Peyer's patch (tissue), 4 donors: ENCODE measurements around the gene KCNB1. TPM values are rescaled to one million over a fixed set of nuclear protein-coding genes. Genes with fewer than 3 reads are reported as not detected.
A peak's percentile ranks its signal among the peaks of the same experiment; 100 is the strongest.

ENCODE experiments used
- DNase-seq, 3 donors: peaks; one replicate each; pipeline ENCODE4 v3.0.0-alpha.2; 2017 to 2019
- H3K27ac ChIP-seq, 4 donors: fragments of 200-600 bp; sonication (generic); one replicate each; pipeline ENCODE4 v1.5.1; 2016 to 2019
- H3K27me3 ChIP-seq, 2 donors: fragments of 200-600 bp; sonication (generic); one replicate each; pipeline ENCODE4 v1.5.1; 2019
- H3K36me3 ChIP-seq, 3 donors: fragments of 200-600 bp; sonication (generic); one replicate each; pipeline ENCODE4 v1.5.1; 2016 to 2019
- H3K4me1 ChIP-seq, 4 donors: fragments of 200-600 bp; sonication (generic); one replicate each; pipeline ENCODE4 v1.5.1; 2016 to 2019
- H3K4me3 ChIP-seq, 4 donors: fragments of 200-600 bp; sonication (generic); 1 replicate in 3 of 4; 2 replicates in 1 of 4; pipeline ENCODE4 v1.5.1; 2016 to 2019; ENCODE audit warnings: mild to moderate bottlenecking in 1 of 4
- H3K9me3 ChIP-seq, 4 donors: fragments of 200-600 bp; sonication (generic); one replicate each; pipeline ENCODE4 v1.5.1; 2016 to 2019; ENCODE audit warnings: mild to moderate bottlenecking in 1 of 4
- CTCF ChIP-seq, 6 experiments: fragments of 450-650 bp in 4 of 6; fragments of 200-600 bp in 2 of 6; sonication (generic) in 1 of 6; IDR thresholded peaks; one replicate each; pipeline ENCODE4 v1.5.1; 2017 to 2019; ENCODE audit warnings: antibody characterized with exemption in 6 of 6, mild to moderate bottlenecking in 3 of 6, moderate library complexity in 1 of 6
- POLR2A ChIP-seq, 2 donors: fragments of 450-650 bp; IDR thresholded peaks; one replicate each; pipeline ENCODE4 v1.5.1; 2017; ENCODE audit warnings: antibody characterized with exemption in 2 of 2, mild to moderate bottlenecking in 2 of 2, moderate library complexity in 2 of 2
- total RNA-seq, 4 donors: library from RNA; depleted of rRNA; stranded (reverse); fragments of >200 nt; gene quantifications; one replicate each; pipeline ENCODE4 v1.1.0, GENCODE V29; 2016

Gene KCNB1
- total RNA-seq, 4 donors from 2014 or later, result 0.35 to 0.85 (median 0.61) TPM

GRCh38 chr20:49483018-49483695 is 689 bp upstream of the KCNB1 start:
- Histone ChIP-seq H3K9me3 (peaks cover 0 to 4% (median 0%) of the 10 kb centered on the region in 4 donors), H3K27ac (peak overlapping the region in 1 of 4 donors; percentile 45), H3K36me3 (no peaks in the 10 kb centered on the region), H3K4me3 (peak overlapping the region in 2 of 4 donors; percentile 45 to 49), H3K4me1 (peaks cover 0 to 21% (median 2%) of the 10 kb centered on the region in 4 donors), H3K27me3 (peaks cover 0 to 23% of the 10 kb centered on the region in 2 donors)
- no peak for TF ChIP-seq POLR2A (IDR thresholded peaks at IDR 0.05)
- no peak for TF ChIP-seq CTCF (IDR thresholded peaks at IDR 0.05)
- DNase-seq, result no peak

- DNase-seq, result no peak
- peaks cover 0 to 21% (median 2%) of the 10 kb centered on the region in 4 donors for H3K4me1 ChIP-seq
- peak overlapping the region in 1 of 4 donors; percentile 31 for H3K27ac ChIP-seq
- peaks cover 0 to 23% of the 10 kb centered on the region in 2 donors for H3K27me3 ChIP-seq
- H3K4me3 ChIP-seq, result peak overlapping the region in 2 of 4 donors; percentile 1 to 45
- H3K9me3 ChIP-seq, result peaks cover 0 to 4% (median 0%) of the 10 kb centered on the region in 4 donors
- TF ChIP-seq CTCF (IDR thresholded peaks at IDR 0.05) (no peak), POLR2A (IDR thresholded peaks at IDR 0.05) (no peak)
- H3K36me3 ChIP-seq, result no peaks in the 10 kb centered on the region
Measured at GRCh38 chr20:49482173-49482572, 295 bp downstream of the KCNB1 start.

DNA sequence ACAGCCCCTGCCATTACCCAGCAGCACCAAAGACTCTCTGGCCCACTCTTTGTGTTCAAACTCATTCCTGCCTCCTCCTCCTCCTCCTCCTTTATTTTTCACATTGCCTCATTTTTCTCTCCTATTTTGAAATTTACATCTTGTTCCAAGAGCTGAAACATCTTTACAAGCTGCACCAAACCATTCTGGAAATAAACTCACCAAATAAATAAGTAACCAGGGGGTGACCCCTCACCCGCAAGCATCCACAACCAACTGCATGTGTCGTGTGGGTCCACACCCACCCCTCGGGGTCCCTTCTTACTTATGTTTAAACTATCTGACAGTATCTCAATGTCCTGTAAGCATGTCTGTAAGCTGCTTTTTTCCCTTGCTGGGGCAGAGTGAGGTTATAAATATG is 1.4 kb downstream of the KCNB1 start:
- TF ChIP-seq POLR2A (IDR thresholded peaks at IDR 0.05) (no peak), CTCF (IDR thresholded peaks at IDR 0.05) (no peak)
- H3K9me3 ChIP-seq, result peaks cover 0 to 4% (median 0%) of the 10 kb centered on the region in 4 donors
- H3K4me1 ChIP-seq, result peaks cover 0 to 21% (median 2%) of the 10 kb centered on the region in 4 donors
- H3K36me3 ChIP-seq, result no peaks in the 10 kb centered on the region
- H3K27me3 ChIP-seq, result peaks cover 0 to 23% of the 10 kb centered on the region in 2 donors
- DNase-seq, result no peak
- no peak overlapping the region for H3K27ac ChIP-seq
- no peak overlapping the region for H3K4me3 ChIP-seq

DNA sequence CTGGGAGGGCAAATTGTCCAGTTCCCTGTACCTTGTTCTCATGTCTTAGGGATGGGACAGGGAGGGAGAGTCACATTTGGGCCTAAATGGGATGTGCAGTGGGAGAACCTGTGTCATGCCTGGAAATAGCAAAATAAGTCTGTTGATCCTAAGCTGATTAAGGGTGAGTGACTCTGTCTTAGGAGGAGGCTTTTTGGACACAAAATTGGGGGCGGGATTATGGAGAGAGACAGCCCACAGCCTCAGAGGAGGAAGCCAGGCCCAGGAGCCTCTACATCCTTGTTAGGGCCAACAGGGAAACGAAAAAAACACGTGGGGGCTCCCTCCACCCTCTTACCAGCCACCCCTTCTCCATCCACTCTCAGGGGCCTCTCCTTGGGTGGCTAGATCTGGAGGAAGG is 2.2 kb downstream of the KCNB1 start:
- no peak for DNase-seq
- peaks cover 0 to 4% (median 0%) of the 10 kb centered on the region in 4 donors for H3K9me3 ChIP-seq
- no peaks in the 10 kb centered on the region for H3K36me3 ChIP-seq
- no peak overlapping the region for H3K27ac ChIP-seq
- H3K4me3 ChIP-seq, result no peak overlapping the region
- H3K4me1 ChIP-seq, result peaks cover 0 to 21% (median 2%) of the 10 kb centered on the region in 4 donors
- H3K27me3 ChIP-seq, result peaks cover 0 to 22% of the 10 kb centered on the region in 2 donors
- TF ChIP-seq CTCF (IDR thresholded peaks at IDR 0.05), result no peak

DNA sequence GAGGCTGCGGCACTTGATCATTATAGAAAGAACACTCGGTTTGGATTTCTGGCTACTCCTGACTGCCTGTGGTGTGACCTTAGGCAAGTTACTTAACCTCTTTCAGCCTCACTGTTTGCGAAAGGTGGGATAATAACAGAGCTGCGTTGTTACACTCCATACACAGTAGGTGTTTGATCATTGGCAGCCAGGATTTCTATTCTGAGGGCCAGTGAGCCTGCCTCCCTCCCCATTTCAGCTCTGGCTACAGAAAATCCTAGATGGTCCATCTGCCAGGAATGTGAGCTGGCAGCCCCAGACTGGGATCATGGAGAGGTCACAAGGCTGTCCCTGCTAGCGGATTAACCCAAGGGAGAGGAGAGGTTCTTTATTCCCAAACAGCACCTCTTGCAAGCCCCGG is 2.7 kb downstream of the KCNB1 start:
- peaks cover 0 to 20% (median 2%) of the 10 kb centered on the region in 4 donors for H3K4me1 ChIP-seq
- no peak for DNase-seq
- peaks cover 0 to 4% (median 0%) of the 10 kb centered on the region in 4 donors for H3K9me3 ChIP-seq
- H3K27me3 ChIP-seq, result peaks cover 0 to 17% of the 10 kb centered on the region in 2 donors
- no peak overlapping the region for H3K27ac ChIP-seq
- no peaks in the 10 kb centered on the region for H3K36me3 ChIP-seq
- no peak overlapping the region for H3K4me3 ChIP-seq
- TF ChIP-seq CTCF (IDR thresholded peaks at IDR 0.05) (no peak), POLR2A (IDR thresholded peaks at IDR 0.05) (no peak)
